Hematopoietic multipotent progenitor cell treated with erythropoietin and hydrocortisone succinate and interleukin-3 and kit ligand, for 8 days (in vitro differentiated cells): Measurements from ENCODE around the gene MAP3K14.
"Not testable (repeated sequence)": the region's sequence is repeated elsewhere in the genome, so short reads cannot be mapped to it uniquely, and the experiment has no call there.

Experiments used
- DNase-seq: peaks from one replicate; pipeline ENCODE4 v3.0.0-alpha.2; 2015

Gene MAP3K14

DNA sequence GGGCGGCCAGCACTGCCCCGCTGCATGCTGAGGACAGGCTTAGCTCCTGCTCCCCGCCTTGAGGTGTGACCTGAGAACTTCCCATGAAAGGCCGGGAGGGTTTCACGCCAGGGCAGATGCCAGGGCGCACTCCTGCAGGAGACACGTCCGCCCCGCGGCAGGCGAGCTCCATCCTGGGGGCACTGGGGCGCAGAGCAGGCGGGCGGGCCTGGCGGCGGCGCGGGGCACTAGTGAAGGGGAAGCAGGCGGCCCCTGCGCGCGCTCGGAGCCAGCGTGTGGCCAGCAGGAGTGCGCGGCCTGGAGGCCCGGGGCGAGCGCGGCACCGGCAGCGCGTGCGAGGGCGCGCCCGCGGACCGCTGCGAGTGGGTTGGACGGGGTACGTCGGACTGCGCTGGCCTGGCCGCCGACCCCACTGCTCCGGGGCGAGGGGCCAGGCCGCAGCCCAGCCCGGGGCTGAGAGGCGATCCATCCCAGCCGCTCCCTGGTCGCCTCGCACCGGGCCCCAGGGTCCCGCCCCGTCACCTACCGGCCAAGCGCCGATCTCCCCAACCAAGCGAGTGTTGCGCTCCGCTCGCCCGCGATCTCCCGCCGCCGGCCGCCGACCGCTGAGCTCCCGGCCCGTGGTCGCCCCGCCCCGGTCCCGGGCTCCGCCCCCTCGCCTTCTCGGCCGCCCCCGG, at the start of gene MAP3K14:
MAP3K14 (minus strand) TSS at position 587 of the 677 bp plus-strand sequence. CDS start 26,275 bp downstream, outside the sequence.
- peak; percentile 54 for DNase-seq

DNA sequence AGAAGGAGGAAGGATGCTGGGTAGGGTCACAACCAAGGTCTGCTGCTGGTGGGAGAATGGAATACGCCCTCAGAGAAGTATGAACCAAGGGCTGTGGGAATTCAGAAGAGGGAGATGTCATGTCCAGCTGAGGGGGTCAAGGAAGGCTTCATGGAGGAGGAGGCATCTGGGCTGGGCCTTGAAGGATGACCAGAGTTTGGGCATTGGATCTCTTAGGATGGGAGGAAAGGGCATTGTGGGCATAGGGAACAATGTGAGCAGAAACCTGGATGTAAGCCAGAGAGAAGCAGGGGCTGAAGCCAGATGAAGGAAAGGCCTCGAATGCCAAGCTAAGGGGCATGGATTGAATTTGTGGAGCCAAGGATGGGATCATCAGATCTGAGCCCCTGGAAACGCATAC, 49.2 kb upstream of the MAP3K14 start:
- no peak for DNase-seq

DNA sequence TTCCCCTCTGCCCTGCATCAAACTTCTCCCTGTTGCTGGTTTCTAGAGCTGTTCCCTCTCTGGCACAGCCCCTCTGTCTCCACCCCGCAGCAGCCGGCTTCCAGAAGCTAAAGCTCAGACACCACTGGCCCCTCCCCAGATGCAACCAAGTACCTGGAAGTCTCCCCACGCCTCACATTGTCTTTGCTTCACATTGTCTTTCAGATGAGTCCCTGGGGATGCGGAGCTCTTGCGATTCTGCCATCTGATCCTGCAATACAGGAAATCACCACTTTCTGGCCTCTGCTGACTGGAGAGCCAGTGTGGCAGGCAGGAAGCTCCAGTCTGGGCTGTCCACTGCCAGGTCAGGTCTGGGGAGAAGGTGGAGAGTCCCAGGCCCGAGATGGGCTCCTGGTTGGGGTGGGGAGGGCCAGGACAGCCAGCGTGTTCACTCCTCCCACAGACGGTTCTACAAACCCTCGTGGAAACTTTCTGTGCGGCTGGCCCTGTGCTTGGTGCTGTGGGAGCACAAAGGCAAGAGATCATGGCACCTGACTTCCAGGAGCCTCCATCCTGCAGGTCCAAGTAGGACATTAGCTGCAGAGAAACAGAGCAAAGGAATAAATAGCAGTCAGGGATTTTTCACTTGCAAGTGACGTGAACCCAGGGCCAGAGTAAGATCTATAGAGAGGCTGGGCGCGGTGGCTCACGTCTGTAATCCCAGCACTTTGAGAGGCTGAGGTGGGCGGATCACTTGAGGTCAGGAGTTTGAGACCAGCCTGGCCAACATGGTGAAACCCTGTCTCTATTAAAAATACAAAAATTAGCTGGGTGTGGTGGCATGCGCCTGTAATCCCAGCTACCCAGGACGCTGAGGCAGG, 47.9 kb upstream of the MAP3K14 start:
- no peak for DNase-seq

DNA sequence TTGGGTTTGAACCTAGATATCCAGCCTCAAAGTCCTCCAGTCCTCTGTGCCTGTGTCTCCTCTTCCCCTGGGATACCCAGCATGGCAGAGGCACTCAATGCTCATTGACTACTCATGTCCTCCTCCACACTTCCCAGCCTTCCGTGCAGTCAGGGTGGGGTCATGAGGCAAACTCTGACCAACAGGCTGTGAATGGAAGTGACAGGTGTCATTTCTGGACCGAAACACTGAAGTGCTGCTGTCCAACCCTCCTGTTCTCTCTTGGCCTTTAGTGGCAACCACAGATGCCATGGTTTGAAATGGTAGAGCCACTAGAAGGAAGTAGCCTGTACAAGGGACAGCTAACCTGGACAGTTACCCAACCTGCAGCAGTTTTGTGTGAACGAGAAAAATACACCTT, 46.7 kb upstream of the MAP3K14 start:
- DNase-seq: no peak

DNA sequence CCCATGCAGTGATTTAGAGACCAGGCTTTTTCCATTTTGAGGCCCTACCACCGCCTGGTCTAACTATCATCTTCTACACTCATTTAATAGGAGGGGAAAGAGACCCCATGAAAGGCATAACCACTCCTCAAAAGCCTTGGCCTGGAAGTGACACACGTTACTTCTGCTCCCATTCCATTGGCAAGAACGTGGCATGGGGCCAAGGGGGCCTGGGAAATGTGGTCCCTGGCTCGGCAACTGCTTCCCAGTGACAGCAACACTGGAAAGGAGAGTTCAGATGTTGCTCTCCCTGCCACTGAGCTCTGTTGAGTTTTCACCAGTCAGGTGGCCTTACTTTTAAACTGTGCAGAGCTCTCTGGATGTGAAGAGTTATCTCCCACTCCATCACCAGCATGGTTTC, 45.2 kb upstream of the MAP3K14 start:
- DNase-seq: no peak

DNA sequence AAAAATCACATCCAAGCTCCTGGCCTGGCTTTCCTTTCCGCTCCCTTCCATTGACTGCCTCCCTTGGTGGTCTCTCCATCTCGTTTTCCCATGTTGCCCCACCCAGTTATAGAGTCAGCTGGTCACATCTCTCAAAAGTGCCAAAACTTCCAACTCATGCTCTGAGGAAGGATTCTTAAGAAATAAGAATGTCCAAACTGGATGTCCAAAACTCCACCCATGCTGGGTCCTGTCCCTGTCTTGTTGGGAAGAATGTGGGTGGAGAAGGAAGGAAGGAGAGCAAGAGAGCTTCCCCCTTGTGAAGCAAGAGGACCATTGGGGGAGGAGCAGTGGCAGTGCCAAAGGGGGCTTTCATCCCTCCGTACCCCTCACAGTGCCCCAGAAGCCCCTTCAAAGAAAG, 44.6 kb upstream of the MAP3K14 start:
- DNase-seq: no peak

DNA sequence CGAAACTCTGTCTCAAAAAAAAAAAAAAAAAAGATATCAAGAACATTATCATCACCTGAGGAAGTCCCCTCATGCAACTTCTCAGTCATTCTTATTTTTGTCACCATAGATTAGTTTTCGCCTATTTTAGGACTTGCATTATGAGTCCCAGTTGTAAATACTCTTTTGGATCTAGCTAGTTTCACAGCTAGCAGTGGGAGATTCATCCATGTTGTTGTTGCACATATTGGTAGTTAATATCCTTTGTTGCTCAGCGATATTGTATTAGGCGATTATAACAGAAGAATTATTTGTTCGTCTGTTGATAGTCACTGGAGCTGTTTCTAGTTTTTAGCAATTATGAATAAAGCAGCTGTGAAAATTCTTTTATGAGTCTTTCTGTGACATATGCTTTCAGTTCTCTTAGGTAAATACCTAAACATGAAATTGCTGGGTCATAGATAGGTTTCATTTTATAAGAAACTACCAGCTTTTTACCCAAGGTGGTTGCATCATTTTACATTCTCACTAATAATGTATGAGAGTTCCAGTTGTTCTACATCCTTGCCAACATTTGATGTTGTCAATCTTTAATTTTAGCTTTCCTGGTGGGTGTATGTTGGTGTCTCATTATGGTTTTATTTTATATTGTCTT, 40.7 kb upstream of the MAP3K14 start:
- no peak for DNase-seq

DNA sequence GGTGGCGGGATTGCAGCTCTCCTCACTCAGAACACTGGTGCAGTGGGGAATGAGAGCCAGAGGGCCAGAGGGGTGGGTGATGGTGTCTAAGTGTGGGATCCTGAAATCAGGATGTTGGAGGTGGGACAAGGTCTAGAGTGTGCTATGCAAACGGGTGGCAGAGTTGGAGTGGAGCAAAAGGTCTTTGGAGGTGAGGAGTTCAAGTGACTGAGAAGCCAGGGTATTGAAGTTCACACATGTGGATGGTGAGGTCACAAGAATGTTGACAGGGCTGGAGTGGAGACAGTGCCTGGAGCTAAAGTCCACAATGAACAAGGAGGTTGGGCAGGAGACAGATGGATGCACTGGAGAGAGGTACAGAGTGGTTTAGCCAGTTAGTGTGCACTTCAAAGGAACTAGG, 38.3 kb upstream of the MAP3K14 start:
- no peak for DNase-seq

DNA sequence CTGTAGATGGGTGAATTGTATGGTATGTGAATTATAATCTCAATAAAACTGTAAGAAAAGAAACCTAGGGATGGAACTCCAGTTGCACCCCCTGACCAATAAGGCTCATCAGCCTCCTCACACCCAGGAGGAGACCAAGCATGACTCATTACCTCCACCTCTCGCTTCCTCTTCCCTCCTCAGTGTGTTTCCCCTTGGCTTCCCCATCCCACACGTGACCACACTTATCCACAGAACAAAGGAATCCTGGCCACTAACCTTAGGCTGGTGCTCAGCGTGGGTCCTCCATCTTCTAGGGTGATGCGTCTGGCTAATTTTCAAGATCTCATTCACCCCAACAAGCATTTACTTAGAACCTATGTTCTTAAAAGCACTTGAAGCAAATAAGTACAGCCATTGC, 36.2 kb upstream of the MAP3K14 start:
- no peak for DNase-seq

DNA sequence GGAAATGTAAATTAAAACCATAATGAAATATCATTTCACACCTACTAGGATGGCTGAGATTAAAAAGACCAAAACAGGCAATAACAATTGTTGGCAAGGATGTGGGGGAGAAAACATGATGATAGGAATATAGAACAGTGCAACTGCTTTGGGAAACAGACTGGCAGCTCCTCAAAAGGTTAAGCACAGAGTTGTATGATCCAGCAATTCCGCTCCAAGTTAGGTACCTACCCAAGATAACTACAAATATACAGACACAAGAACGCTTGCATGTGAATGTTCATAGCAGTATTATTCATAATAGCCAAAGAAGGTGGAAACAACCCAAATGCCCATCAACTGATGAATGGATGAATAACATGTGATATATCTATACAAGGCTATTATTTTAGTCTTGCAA, 35.0 kb upstream of the MAP3K14 start:
- DNase-seq: no peak

DNA sequence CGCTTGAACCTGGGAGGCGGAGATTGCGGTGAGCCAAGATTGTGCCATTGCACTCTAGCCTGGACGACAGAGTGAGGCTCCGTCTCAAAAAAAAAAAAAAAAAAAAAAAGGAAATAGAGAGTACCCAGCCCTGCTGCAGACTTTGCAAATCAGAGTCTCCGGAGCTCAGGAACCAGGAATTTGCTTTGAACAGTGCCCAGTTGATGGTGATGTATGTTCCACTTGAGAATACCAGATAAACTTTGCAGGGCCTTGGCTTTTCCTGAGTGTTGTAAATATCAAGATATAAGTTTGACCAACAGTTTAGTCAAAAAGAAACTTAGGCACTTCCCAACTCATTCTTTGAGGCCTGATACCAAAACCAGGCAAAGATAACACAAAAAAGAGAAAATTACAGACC, 30.6 kb upstream of the MAP3K14 start:
- DNase-seq: no peak

DNA sequence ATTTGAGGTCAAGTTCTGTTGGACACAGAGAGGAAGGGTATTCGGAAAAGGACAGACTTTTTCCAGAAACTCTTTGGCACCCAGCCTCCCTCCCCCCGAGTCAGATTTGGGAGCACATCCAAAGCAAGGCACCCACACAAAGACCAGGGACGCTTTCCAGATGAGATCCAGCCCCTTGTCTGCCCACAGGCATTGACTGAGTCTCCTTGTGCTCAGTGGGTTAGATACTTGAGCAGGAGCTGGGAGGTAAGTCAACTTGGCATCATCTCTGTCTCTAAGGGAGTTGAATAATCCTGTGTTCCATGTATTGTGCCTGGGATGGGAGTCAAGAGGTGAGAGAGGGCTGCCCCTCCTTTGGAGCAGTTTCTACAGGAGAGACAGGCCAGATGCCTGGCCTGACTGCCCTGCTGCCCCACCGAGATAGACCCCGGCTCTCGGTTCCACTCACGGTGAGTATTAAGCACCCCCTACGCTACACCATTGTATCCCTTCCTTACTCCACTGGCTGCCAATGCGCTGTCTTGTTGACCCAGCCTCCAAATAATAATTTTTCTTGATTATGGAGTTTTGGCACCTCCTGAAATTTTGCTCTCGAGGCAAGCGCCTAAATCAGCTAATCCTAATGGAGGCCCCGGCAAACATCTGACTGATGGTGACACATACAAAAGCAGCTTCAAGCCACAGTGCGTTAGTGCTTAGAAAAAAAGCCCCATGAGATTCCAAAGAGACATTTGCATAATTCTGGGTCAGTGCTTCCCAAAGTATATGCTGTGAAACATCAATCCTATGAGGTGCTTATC, 29.6 kb upstream of the MAP3K14 start:
- DNase-seq: no peak

DNA sequence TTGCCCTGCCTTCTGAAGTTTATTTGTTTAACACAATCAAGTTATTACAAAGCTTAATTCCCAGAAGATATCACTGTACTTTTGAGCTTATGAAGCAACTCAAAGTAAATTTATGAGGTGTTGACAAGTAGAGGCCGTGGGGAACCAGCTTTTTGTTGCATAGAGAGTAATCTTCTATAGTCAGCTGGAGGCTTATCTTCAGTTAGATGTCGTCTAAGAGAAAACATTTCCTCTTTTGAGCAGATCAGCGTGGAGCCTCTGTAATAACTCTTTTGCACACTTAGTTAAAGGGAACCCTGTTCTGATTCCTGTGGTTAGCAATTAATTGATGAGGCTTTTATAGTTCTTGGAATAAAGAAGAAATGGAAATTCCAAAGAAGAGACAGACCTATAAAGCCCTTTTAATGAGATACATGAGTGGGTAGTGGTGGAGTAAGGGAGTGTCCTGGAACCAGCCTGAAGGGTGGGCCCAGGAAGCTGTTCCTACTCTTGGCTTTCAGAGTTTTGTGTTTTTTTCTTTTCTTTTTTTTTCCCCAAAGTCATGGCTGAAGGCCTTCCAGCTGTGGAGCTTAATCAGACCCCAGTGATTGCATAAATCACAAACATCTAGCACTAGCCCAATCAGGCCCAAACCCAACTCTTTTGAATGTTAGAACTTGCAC, 28.9 kb upstream of the MAP3K14 start:
- peak; percentile 69 for DNase-seq

DNA sequence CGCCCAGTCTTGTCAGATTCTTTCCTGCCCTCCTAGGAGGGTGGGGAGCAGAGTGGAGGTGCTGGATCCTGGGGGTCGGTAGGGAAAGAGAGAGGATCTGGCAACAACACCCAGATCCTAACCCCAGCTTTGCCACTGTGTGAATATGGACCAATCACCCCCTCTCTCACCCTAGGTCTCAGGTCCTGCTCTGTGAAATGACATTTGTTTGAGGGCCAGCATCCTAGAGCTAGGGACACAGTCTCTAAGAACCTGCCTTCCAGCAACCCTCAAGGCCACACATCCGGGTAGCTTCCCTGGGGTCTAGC, 28.4 kb upstream of the MAP3K14 start:
- no peak for DNase-seq

DNA sequence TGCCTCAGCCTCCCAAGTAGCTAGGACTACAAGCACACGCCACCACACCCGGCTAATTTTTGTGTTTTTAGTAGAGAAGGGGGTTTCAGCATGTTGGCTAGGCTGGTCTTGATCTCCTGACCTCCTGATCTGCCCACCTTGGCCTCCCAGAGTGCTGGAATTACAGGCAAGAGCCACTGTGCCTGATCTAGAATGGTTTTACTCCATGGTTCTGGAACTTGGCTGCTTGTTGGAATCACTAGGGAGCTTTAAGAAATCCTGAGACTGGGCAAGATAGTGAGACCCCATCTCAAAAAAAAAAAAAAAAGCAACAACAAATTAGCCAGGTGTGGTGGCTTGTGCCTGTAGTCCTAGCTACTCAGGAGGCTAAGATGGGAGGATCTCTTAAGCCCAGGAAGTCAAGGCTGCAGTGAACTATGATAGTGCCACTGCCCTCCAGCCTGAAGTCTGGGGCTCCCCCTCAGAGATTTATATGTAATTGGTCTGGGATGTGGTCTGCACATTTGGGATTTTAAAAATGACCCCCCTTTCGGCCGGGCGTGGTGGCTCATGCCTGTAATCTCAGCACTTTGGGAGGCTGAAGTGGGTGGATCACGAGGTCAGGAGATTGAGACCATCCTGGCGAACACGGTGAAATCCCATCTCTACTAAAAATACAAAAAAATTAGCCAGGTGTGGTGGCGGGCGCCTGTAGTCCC, 27.3 kb upstream of the MAP3K14 start:
- DNase-seq: not testable (repeated sequence)

DNA sequence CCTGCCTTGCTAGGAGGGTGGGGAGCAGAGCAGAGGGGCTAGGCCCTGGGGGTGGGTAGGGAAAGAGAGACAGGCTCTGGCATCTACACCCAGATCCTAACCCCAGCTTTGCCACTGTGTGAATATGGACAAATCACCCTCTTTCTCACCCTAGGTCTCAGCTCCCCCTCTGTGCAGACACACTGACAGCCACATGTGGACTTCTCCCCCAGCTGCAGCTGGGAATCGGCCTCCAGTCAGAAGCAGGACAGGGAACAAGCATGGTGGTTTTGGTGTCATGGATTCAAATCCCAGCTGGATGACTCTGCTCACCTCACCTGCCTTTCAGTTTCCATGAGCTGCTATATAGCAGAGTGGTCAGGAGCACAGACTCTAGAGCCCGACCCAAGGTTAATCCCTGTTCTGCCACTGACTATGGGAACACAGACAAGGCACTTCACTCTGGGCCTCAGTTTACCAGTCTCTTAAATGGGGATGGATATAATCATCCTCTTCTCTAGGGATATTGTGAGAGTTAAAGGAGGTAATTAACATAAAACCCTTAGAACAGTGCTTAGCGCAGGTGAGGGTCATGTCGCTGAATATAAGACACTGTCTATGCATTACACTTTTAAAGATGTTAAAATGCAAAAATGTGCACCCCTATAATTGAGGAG, 26.2 kb upstream of the MAP3K14 start:
- DNase-seq: no peak

DNA sequence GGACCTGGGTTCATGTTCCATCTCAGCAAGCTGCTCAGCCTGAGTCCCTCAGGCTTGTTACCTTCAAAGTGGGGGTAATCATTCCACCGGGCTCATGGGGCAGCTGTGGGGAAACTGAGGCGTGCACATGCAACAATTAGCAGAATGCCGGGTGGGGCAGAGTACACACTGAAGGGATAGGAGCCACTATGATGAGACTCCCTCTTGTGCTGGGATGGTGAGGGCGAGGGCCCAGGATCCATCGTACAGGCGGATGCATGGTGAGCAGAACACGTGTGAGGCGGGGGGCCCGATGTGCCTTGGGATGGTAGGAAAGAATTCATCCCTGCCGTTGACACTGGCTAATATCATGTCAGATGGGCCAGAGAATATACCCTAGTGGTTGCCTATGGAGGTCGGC, 25.5 kb upstream of the MAP3K14 start:
- no peak for DNase-seq

DNA sequence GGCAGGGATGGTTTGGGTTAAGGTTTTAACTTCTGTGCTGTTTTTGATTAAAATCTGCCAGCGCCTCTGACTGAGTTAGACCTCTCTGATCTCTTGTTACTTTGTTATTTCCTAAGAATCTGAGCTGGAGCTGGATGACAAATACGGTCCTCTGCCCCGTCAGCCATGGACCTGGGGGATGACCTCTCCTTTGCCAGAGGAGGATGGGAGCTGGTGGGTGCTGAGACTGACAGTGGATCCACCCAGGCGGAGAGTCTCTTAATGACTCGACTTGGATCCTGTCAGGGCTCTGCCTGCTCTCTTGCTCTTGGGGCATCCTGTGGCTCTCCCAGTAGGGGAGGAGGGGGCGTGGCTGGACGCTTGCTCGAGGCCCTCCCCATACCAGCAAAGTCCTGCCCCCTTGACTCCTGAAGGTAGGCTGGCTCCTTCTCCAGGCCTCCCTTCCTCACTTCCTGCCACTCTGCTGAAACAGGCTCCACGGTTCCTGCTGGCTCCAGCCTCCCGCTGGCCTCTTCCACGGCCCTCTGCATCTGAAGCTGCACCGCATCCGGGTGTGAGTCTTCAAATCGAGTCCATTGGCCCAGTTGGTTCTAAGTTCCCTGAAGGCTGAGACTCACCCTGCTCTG, 24.8 kb upstream of the MAP3K14 start:
- DNase-seq: no peak

DNA sequence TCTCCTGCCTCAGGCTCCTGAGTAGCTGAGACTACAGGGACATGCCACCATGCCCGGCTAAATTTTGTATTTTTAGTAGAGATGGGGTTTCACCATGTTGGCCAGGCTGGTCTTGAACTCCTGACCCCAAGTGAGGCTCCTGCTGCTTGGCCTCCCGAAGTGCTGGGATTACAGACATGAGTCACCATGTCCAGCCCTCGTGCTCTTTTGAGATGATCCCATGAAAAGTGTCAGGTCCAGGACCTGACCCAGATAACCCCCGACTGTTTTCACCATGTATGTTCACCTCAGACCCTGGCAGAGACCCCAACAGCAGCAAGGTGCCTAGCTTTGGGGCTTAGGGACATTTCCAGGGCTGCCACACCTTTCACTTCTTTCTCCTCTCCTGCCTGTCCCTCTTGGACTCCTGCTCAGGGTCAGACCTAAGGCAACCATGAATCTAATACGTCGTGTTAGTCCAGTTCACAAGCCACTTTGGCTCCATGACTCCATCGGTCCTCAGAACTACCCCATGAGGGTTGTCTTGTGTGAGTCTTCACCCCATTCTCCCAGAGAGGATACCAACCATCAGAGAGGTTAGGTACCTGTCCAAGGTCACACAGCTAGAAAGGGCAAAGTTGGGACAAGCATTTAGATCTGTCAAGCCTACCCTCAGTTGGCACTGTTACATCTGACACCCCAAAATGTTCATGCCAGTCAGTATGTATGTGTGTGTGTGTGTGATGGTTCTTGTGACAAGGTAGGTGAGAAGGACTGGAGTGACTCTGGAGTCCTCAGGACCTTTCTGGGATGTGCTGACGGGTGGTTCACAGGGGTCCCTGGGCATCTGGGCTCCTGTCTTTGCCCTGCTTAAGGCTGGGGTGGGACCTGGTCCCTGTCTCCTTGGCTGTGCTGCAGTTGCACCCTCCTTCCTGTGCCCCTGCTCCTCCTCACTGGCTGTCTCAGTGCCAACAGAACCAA, 23.1 kb upstream of the MAP3K14 start:
- no peak for DNase-seq

DNA sequence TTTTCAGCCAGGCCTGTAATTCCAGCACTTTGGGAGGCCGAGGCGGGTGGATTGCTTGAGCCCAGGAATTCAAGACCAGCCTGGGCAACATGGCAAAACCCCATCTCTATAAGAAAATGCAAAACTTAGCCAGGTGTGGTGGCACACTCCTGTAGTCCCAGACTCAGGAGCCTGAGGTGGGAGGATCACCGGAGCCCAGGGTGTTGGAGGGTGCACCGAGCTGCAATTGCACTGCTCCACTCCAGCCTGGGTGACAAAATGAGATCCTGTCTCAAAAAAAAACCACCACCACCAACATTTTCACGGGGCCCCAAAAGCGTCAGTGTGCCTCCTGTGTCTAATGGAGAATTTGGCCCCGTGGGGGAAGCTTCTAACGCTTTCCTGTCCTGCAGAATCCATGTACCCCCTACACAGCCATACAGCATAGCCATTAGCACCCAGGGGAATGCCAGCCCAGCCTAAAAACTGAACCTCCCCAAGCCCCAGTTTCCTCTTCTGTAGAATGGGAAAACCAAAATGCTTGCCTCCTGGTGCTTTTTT, 22.2 kb upstream of the MAP3K14 start:
- DNase-seq: no peak
